Neuron (in vitro differentiated cells): ENCODE measurements around the gene NUDT8.
"Not testable (repeated sequence)": the region's sequence is repeated elsewhere in the genome, so short reads cannot be mapped to it uniquely, and the experiment has no call there.

ENCODE experiments used
- H2AFZ ChIP-seq: one replicate; pipeline ENCODE4 v1.6.1; 2013; ENCODE audit warnings: low read depth, mild to moderate bottlenecking, inconsistent platforms, low read length, moderate library complexity
- H3K27me3 ChIP-seq: one replicate; pipeline ENCODE4 v1.6.1; 2013; ENCODE audit warnings: low read length; ENCODE audit not compliant: insufficient read depth
- H3K36me3 ChIP-seq: one replicate; pipeline ENCODE4 v1.6.1; 2013; ENCODE audit warnings: low read length; ENCODE audit not compliant: insufficient read depth
- H3K4me1 ChIP-seq: one replicate; pipeline ENCODE4 v1.6.1; 2013; ENCODE audit warnings: low read length; ENCODE audit not compliant: insufficient read depth
- H3K4me3 ChIP-seq: 2 replicates; pipeline ENCODE4 v1.5.1; 2013; ENCODE audit warnings: mild to moderate bottlenecking, low read length, moderate library complexity
- H3K9me3 ChIP-seq: one replicate; pipeline ENCODE4 v1.6.1; 2013; ENCODE audit warnings: low read length

Gene NUDT8

GRCh38 chr11:67665541-67666302 lies 36.0 kb upstream of the NUDT8 start:
- H3K27me3 ChIP-seq: peaks cover 19% of the 10 kb centered on the region
- no peak overlapping the region for H2AFZ ChIP-seq

DNA sequence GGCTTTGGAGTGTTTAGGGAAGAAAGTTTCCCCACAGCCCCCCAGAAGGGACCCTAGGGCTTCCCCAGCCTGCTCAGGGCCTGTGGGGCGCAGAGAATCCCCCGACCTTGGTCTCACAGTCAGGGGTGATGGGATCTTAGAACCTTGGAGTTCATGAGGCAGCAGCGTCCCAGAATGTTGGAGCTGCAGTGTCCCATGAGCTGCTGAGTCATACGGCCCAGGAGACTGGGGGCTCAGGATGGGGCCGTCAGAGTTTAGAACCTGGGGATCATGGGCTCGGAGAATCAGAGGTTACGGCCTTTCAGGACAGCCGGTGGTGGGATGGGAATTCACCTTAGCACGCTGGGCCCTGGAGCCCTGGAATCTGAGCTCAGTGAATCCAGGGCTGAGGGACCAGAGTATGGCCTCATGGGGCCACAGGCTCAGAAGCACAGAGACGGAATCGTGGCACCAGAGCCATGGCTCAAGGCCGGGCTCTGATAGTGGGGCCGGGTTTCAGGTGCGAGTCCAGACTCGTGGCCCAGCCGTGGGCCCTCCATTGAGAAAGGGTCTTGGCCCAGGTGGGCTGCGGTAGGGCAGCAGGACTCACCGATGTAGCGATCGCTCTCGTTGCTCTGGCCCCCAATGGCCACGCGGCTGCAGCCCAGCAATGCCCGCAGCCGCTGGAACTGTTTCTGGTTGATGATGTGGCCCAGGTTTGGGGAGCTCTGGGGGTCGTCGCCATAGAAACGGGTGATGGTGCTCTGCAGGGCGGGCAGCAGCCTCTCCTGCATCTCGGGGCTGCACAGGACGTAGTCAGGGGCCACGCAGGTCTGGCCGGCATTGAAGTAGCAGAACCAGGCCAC lies 35.2 kb upstream of the NUDT8 start:
- Histone ChIP-seq H3K27me3 (peaks cover 19% of the 10 kb centered on the region), H2AFZ (no peak overlapping the region), H3K36me3 (no peaks in the 10 kb centered on the region), H3K4me3 (no peak overlapping the region), H3K4me1 (no peaks in the 10 kb centered on the region), H3K9me3 (no peaks in the 10 kb centered on the region)

More at GRCh38 chr11:67665541-67666302, 36.0 kb upstream of the NUDT8 start:
- no peaks in the 10 kb centered on the region for H3K9me3 ChIP-seq
- no peaks in the 10 kb centered on the region for H3K36me3 ChIP-seq
- no peak overlapping the region for H3K4me3 ChIP-seq
- H3K4me1 ChIP-seq: no peaks in the 10 kb centered on the region

- no peaks in the 10 kb centered on the region for H3K9me3 ChIP-seq
- no peaks in the 10 kb centered on the region for H3K4me1 ChIP-seq
- H3K27me3 ChIP-seq: peaks cover 19% of the 10 kb centered on the region
- no peaks in the 10 kb centered on the region for H3K36me3 ChIP-seq
- no peak overlapping the region for H2AFZ ChIP-seq
- H3K4me3 ChIP-seq: no peak overlapping the region
Observed at GRCh38 chr11:67664213-67664585, 34.5 kb upstream of the NUDT8 start.

GRCh38 chr11:67663532-67664212 lies 33.9 kb upstream of the NUDT8 start:
- no peaks in the 10 kb centered on the region for H3K9me3 ChIP-seq
- H2AFZ ChIP-seq: no peak overlapping the region
- H3K4me3 ChIP-seq: no peak overlapping the region
- no peaks in the 10 kb centered on the region for H3K4me1 ChIP-seq
- peaks cover 19% of the 10 kb centered on the region for H3K27me3 ChIP-seq
- H3K36me3 ChIP-seq: no peaks in the 10 kb centered on the region

DNA sequence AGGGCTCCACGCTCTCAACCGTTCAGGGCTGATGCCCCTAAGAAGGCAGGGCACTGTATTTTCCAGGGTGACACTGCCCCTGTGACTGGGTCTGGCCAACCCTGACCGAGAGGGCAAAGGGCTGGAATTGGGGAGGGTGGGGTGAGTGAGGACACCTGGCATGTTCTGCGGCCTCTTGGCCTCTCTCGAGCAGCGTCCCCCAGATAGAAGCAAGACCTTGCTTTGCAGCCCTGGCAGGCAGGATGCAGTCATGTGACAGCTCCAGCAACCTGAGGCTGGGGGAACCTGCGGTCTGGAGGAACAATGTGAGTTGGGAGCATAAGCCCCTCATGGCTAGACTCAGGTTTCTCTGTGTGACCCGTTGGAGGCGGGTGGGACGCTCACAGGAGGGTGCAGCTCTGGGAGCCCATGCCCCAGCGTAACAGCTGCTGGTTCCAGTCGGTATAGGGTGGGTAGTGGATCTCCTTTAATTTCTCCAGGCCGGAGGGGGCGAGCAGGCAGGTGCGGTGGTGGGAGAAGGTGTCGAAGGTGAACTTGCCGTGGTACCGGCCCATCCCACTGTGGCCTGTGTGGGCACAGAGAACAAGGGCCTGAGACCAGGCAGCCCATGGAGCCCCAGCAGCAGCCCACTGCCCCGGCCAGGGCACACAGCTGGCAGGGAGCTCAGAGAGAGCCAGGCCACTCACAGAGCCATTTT lies 33.2 kb upstream of the NUDT8 start:
- peaks cover 19% of the 10 kb centered on the region for H3K27me3 ChIP-seq
- H2AFZ ChIP-seq: no peak overlapping the region
- H3K9me3 ChIP-seq: no peaks in the 10 kb centered on the region
- no peaks in the 10 kb centered on the region for H3K4me1 ChIP-seq
- H3K4me3 ChIP-seq: no peak overlapping the region
- H3K36me3 ChIP-seq: no peaks in the 10 kb centered on the region

DNA sequence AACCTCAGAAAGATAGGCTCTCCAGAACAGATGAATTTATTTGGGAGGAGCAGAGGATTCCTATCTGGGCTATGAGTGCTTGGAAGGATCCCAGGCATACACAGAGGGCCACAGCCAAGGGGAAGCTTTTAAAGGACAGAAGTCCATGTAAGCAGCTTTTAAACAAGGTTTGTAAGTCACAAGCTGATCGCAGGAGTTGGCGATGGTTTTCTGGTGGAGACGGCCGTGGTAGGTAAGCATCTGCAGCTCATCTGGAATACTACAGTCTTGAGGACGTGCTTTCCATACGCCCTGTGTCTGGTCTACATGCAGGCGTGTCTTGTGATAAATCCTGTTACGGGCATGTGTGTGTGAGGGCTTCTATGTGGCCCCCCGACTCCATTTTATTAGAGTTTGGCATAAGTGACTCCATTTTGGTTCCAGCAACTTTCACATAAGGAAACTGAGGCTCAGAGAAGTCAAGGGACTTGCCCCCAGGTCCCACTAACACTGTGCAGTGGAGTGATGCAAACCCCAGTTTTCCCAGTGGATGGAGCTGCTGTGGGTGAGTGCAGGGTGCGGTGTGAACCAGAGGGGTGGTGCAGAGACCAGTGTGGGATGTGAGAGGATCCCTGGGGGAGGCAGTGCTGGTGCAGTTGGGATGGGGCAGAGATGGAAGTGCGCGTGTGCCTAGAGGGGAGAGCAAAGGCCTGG lies 32.6 kb upstream of the NUDT8 start:
- no peak overlapping the region for H2AFZ ChIP-seq
- H3K9me3 ChIP-seq: no peaks in the 10 kb centered on the region
- no peaks in the 10 kb centered on the region for H3K36me3 ChIP-seq
- peaks cover 19% of the 10 kb centered on the region for H3K27me3 ChIP-seq
- no peak overlapping the region for H3K4me3 ChIP-seq
- H3K4me1 ChIP-seq: no peaks in the 10 kb centered on the region

GRCh38 chr11:67660752-67661151 lies 31.0 kb upstream of the NUDT8 start:
- peaks cover 19% of the 10 kb centered on the region for H3K27me3 ChIP-seq
- H2AFZ ChIP-seq, H3K4me3 ChIP-seq, H3K4me1 ChIP-seq, H3K9me3 ChIP-seq, H3K36me3 ChIP-seq: not testable (repeated sequence)

GRCh38 chr11:67659651-67660165 lies 30.0 kb upstream of the NUDT8 start:
- not testable (repeated sequence) for H3K4me1 ChIP-seq

GRCh38 chr11:67657300-67657699 lies 27.6 kb upstream of the NUDT8 start:
- Histone ChIP-seq H3K4me3 (no peak overlapping the region), H2AFZ (no peak overlapping the region), H3K27me3 (peaks cover 3% of the 10 kb centered on the region), H3K9me3 (no peaks in the 10 kb centered on the region), H3K4me1 (no peaks in the 10 kb centered on the region), H3K36me3 (no peaks in the 10 kb centered on the region)

More at GRCh38 chr11:67659651-67660165, 30.0 kb upstream of the NUDT8 start:
- H3K9me3 ChIP-seq, H3K36me3 ChIP-seq, H2AFZ ChIP-seq, H3K4me3 ChIP-seq: not testable (repeated sequence)
- H3K27me3 ChIP-seq: peaks cover 16% of the 10 kb centered on the region

GRCh38 chr11:67656278-67656922 lies 26.7 kb upstream of the NUDT8 start:
- Histone ChIP-seq H3K4me1 (no peaks in the 10 kb centered on the region), H3K27me3 (no peaks in the 10 kb centered on the region), H3K4me3 (no peak overlapping the region), H2AFZ (no peak overlapping the region), H3K9me3 (no peaks in the 10 kb centered on the region), H3K36me3 (no peaks in the 10 kb centered on the region)

DNA sequence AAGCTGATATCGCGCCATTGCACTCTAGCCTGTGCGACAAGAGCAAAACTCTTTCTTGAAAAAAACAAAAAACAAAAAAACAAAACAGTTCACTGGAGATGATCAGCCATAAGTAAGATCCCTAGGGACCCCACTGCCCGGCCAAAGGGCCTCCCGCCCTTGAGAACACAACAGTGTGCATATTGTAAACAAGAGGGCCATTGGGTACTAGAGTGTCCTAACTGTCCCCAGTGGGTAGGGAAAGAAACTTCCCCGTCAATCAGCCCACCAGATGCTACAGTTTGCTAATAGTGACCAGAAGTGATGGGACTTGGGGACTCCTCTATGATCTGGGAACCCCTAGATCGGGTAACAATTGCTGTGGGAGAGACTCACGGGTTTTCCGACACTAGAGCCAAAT lies 24.5 kb upstream of the NUDT8 start:
- H3K27me3 ChIP-seq: no peaks in the 10 kb centered on the region
- no peaks in the 10 kb centered on the region for H3K36me3 ChIP-seq
- H2AFZ ChIP-seq: no peak overlapping the region
- no peaks in the 10 kb centered on the region for H3K4me1 ChIP-seq
- H3K9me3 ChIP-seq: no peaks in the 10 kb centered on the region
- H3K4me3 ChIP-seq: no peak overlapping the region
